Activated CD4-positive, alpha-beta T cell treated with anti-CD3 and anti-CD28 coated beads for 36 hours (primary cell): ENCODE measurements around the gene TMEM60. TPM values are rescaled to one million over a fixed set of nuclear protein-coding genes. Genes with fewer than 3 reads are reported as not detected.
"Not testable (repeated sequence)": the region's sequence is repeated elsewhere in the genome, so short reads cannot be mapped to it uniquely, and the experiment has no call there.

ENCODE experiments used
- ATAC-seq: fragments of 200-7000 bp; cut with Tn5 transposase; one replicate; pipeline ENCODE4 v1.10.0; 2021; ENCODE audit warnings: mild to moderate bottlenecking, moderate library complexity
- CTCF ChIA-PET: fragments of 350-600 bp; sonication (Branson Sonifier 250); formaldehyde crosslinking; loops from one replicate; lab custom pipeline; 2021; ENCODE audit warnings: antibody characterized with exemption; lab: Charles Lee
- POLR2A ChIA-PET: fragments of 350-600 bp; sonication (Branson Sonifier 250); formaldehyde crosslinking; loops from one replicate; lab custom pipeline; 2021; ENCODE audit warnings: antibody characterized with exemption, inconsistent platforms; lab: Charles Lee
- DNase-seq: peaks from one replicate; pipeline ENCODE4 v3.0.0-alpha.2; 2020
- H3K27ac Mint-ChIP-seq: one replicate; pipeline ENCODE4 v1.8.0; 2021; ENCODE audit warnings: mixed read lengths
- H3K27me3 Mint-ChIP-seq: one replicate; pipeline ENCODE4 v1.8.0; 2021; ENCODE audit warnings: mixed read lengths
- H3K36me3 Mint-ChIP-seq: one replicate; pipeline ENCODE4 v1.8.0; 2021; ENCODE audit warnings: low read depth, mixed read lengths
- H3K4me1 Mint-ChIP-seq: one replicate; pipeline ENCODE4 v1.8.0; 2021; ENCODE audit warnings: mixed read lengths
- H3K4me3 Mint-ChIP-seq: one replicate; pipeline ENCODE4 v1.8.0; 2021; ENCODE audit warnings: mild to moderate bottlenecking, moderate library complexity, mixed read lengths
- H3K9me3 Mint-ChIP-seq: one replicate; pipeline ENCODE4 v1.8.0; 2021; ENCODE audit warnings: low read depth, mixed read lengths
- intact Hi-C, 2 experiments: fragments of 100-400 bp; cut with DNase I in 1 of 2; cut with micrococcal nuclease in 1 of 2; formaldehyde crosslinking; loops; one replicate each; pipeline versions ENCODE4 v1.14.2 to v1.15.1; 2022 to 2024; cut with DNase I, micrococcal nuclease
- total RNA-seq, 2 experiments: library from RNA; stranded (reverse); gene quantifications; one replicate each; pipeline ENCODE4 v1.2.3, GENCODE V29; 2021

TMEM60 gene
- total RNA-seq, 2 experiments from 2014 or later, result 7.9 to 10.1 TPM

DNA sequence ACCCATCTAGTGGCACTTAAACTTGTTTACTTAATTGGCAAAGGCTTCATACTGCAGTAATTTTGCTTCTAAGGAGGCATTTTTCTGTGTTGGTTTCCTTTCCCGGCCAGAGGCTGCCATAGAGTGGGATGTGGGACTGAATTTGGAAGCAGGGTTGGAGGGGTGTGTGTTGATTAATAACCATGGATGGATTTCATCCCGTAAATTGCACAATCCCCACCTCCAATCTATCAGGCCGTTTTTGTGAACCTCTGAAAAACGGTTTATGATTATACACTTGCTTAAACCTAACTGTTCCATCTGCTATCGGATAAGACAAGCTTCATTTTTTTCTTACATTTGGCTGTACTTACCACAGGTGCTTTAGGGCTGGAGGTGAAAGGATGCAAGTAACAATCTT lies 1.3 kb downstream of the TMEM60 start:
- H3K9me3 Mint-ChIP-seq, result no peaks in the 10 kb centered on the region
- no peaks in the 10 kb centered on the region for H3K27me3 Mint-ChIP-seq
- H3K4me1 Mint-ChIP-seq, result peaks cover 52% of the 10 kb centered on the region
- peak overlapping the region; percentile 83 for H3K4me3 Mint-ChIP-seq
- H3K36me3 Mint-ChIP-seq, result peaks cover 17% of the 10 kb centered on the region
- peak overlapping the region; percentile 94 for H3K27ac Mint-ChIP-seq
- intact Hi-C loops, result loop anchor here (5.0 kb wide), 4 partner anchors 105 to 1405 kb away; no protein-coding TSS in a partner anchor
- POLR2A ChIA-PET, result no interaction called here
- no peak for ATAC-seq
- no peak for DNase-seq
- CTCF ChIA-PET, result interaction anchor here (0.8 to 0.9 kb wide), 2 partner anchors 14 to 139 kb away, joined by 3 to 4 read pairs; no protein-coding TSS in a partner anchor

DNA sequence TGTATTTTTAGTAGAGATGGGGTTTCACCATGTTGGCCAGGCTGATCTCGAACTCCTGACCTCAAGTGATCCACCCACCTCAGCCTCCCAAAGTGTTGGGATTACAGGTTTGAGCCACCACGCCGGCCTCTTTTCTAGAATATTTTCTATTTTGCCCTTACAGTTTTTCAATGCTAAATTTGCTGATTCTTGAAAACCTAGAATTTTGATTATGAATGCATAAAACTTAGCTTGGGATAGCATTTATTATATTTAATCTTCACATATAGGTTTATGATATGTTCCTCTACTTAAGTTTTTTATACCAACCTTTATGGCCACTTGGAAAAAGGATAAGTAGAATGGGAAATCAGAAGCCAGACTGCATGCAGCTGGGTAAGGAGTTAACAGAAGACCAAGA lies 2.1 kb downstream of the TMEM60 start:
- Mint-ChIP-seq H3K4me3 (peak overlapping the region; percentile 83), H3K27me3 (no peaks in the 10 kb centered on the region), H3K27ac (peak overlapping the region; percentile 2), H3K9me3 (no peaks in the 10 kb centered on the region), H3K4me1 (peaks cover 46% of the 10 kb centered on the region), H3K36me3 (peaks cover 17% of the 10 kb centered on the region)
- ChIA-PET CTCF (interaction anchor here (0.6 kb wide), 1 partner anchor 245 kb away, joined by 3 read pairs; no protein-coding TSS in a partner anchor), POLR2A (no interaction called here)
- DNase-seq, result no peak
- ATAC-seq, result no peak
- intact Hi-C loops, result loop anchor here (5.0 kb wide), 4 partner anchors 106 to 1404 kb away; no protein-coding TSS in a partner anchor

DNA sequence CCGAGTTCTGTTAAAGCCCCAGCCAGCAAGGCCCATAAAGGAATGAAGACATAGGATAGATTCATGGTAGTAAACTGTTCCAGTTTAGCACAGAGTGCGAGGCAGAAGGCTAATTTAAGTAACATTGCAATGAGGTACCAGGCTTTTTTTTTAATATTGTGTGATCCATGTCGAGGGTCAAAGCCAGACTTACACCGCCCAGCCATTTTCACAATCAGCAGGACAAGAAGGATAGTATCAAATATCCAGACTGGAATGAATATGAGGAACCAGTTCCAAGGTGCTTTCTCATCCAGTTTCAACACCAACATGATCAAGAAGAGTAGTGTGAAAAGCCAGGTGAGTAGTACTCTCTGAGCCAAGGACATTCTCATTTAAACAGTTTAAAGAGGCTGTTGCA lies 4.2 kb downstream of the TMEM60 start:
- CTCF ChIA-PET, result no interaction called here
- Mint-ChIP-seq H3K27me3 (no peaks in the 10 kb centered on the region), H3K4me3 (no peak overlapping the region), H3K4me1 (peaks cover 31% of the 10 kb centered on the region), H3K36me3 (peaks cover 17% of the 10 kb centered on the region), H3K27ac (no peak overlapping the region), H3K9me3 (no peaks in the 10 kb centered on the region)
- POLR2A ChIA-PET, result no interaction called here
- ATAC-seq, result no peak
- intact Hi-C loops, result no loop called here
- DNase-seq, result no peak

DNA sequence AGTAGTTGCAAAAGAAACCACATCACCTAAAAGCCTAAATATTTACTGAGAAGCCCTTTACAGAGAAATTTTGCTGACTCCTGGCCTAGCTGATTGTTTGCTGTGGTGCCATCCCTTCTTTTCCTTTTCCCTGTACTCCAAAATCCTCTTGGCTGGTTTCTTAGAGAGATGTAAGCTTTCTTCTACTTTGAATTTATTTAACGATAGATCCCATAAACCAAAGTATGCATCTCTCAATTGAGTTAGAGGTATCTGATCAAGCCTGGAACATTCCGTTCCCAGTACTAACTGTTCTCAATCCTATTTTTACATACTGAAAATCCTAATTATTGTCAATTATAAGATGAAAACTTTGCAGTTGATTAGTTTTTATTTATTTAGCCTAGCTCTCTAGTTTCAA lies 6.3 kb downstream of the TMEM60 start:
- POLR2A ChIA-PET, result no interaction called here
- no peaks in the 10 kb centered on the region for H3K27me3 Mint-ChIP-seq
- peaks cover 16% of the 10 kb centered on the region for H3K36me3 Mint-ChIP-seq
- no peaks in the 10 kb centered on the region for H3K9me3 Mint-ChIP-seq
- CTCF ChIA-PET, result interaction anchor here (0.6 to 0.9 kb wide), 3 partner anchors 10 to 394 kb away, joined by 3 read pairs; no protein-coding TSS in a partner anchor
- ATAC-seq, result no peak
- no peak for DNase-seq
- H3K27ac Mint-ChIP-seq, result no peak overlapping the region
- H3K4me1 Mint-ChIP-seq, result peaks cover 24% of the 10 kb centered on the region
- H3K4me3 Mint-ChIP-seq, result no peak overlapping the region
- intact Hi-C loops, result no loop called here

DNA sequence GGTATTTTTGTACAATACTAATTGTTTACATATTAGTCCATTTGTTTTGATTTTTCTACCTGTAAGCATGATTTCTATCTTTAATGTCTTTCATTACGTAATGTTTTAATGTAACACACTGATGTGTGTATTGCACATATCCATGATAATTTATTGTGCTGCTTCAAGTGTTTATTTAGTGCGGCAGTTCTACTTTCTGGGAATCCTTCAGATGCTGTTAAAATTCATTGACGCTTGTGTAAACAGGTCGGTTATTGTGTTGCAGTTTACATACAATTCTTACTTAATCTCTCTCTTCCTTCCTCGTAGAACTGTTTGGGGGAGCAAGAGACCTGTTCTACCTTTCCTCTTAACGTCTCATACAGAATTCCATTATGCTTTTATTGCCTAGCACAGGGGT lies 6.9 kb downstream of the TMEM60 start:
- intact Hi-C loops, result no loop called here
- no peak overlapping the region for H3K27ac Mint-ChIP-seq

DNA sequence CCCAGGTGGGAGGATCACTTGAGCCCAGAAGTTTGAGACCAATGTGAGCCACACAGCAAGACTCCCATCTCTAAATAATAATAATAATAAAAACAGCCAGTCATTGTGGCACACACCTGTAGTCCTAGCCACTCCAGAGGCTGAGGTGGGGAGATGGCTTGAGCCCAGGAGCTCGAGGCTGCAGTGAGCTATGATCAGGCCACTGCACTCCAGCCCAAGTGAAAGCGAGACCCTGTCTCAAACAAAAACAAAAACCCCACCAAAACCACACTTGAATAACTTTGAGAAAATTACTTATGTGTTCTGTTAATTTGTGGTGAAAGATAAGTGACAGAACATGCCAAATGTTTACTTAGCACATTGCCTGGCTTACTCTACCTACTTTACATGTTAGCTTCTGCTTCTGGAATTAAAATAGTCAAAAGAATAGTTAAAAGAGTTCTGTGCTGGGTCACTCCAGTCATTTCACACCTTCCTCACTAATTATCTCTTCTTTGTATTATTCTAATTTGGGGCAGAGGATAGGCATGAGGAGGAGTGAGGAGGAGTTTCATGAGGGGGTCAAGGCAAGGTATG lies 9.8 kb downstream of the TMEM60 start:
- Mint-ChIP-seq H3K4me1 (no peaks in the 10 kb centered on the region), H3K4me3 (no peak overlapping the region), H3K9me3 (no peaks in the 10 kb centered on the region), H3K36me3 (peaks cover 17% of the 10 kb centered on the region), H3K27ac (no peak overlapping the region), H3K27me3 (no peaks in the 10 kb centered on the region)
- CTCF ChIA-PET, result interaction anchor here (0.6 kb wide), 1 partner anchor 252 kb away, joined by 3 read pairs; no protein-coding TSS in a partner anchor
- DNase-seq (no peak), ATAC-seq (peak; percentile 16)
- POLR2A ChIA-PET, result no interaction called here
- intact Hi-C loops, result no loop called here

More for the DNA sequence above, 6.9 kb downstream of the TMEM60 start:
- Mint-ChIP-seq H3K36me3 (peaks cover 16% of the 10 kb centered on the region), H3K4me3 (no peak overlapping the region), H3K4me1 (peaks cover 18% of the 10 kb centered on the region), H3K27me3 (no peaks in the 10 kb centered on the region), H3K9me3 (no peaks in the 10 kb centered on the region)
- ATAC-seq (no peak), DNase-seq (no peak)
- CTCF ChIA-PET, result interaction anchor here (0.6 to 0.9 kb wide), 3 partner anchors 11 to 393 kb away, joined by 3 read pairs; no protein-coding TSS in a partner anchor
- POLR2A ChIA-PET, result no interaction called here

DNA sequence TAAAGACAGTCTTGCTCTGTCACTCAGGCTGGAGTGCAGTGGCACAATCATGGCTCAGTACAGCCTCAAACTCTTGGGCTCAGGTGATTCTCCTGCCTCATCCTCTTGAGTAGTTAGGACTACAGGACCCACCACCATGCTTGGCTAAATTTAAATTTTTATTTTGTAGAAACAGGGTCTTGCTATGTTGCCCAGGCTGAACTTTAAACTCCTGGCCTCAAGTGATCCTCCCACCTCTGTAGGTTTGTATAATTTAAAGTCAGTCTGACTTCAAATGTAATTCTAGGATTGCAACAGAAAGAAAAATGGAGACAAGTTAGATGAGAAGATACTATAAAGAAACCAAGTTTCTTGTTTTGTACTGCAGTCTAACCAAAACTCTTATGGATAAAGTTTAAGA lies 11.5 kb downstream of the TMEM60 start:
- Mint-ChIP-seq H3K27me3 (no peaks in the 10 kb centered on the region), H3K27ac (no peak overlapping the region), H3K4me3 (no peak overlapping the region), H3K9me3 (no peaks in the 10 kb centered on the region), H3K36me3 (peaks cover 25% of the 10 kb centered on the region), H3K4me1 (no peaks in the 10 kb centered on the region)
- intact Hi-C loops, result no loop called here
- CTCF ChIA-PET, result interaction anchor here (0.6 kb wide), 1 partner anchor 70 kb away, joined by 3 read pairs; no protein-coding TSS in a partner anchor
- DNase-seq (no peak), ATAC-seq (no peak)
- POLR2A ChIA-PET, result no interaction called here

DNA sequence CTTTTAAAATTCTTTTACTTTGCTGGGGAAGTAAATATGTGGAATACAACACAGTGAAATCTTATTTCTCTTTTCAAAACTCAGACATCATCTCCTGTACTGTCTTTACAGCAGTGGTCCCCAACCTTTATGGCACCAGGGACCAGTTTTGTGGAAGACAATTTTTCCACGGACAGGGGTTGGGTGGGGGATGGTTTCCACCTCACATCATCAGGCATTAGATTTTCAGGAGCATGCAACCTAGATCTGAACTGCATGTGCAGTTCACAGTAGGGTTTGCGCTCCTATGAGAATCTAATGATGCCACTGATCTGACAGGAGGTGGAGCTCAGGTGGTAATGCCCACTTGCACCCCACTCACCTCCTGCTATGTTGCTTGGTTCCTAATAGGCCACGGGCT lies 12.2 kb downstream of the TMEM60 start:
- CTCF ChIA-PET, result no interaction called here
- Mint-ChIP-seq H3K27me3 (no peaks in the 10 kb centered on the region), H3K4me3 (no peak overlapping the region), H3K36me3 (peaks cover 25% of the 10 kb centered on the region), H3K9me3 (no peaks in the 10 kb centered on the region), H3K27ac (no peak overlapping the region), H3K4me1 (no peaks in the 10 kb centered on the region)
- DNase-seq, result no peak
- intact Hi-C loops, result no loop called here
- POLR2A ChIA-PET, result no interaction called here
- no peak for ATAC-seq

DNA sequence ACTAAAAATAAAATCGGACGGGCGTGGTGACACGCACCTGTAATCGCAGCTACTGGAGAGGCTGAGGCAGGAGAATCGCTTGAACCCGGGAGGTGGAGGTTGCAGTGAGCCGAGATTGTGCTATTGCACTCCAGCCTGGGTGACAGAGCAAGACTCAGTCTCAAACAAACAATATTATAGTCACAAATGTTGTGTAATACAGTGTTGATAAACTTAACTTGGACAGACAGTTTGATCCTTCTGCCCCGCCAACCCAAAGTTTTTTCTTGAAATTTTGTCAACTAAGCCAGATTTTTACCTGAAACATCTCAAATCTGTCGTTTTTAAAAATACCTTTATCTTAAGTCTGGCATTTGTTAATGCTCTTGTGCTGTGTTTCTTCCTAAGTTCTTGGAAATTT lies 13.8 kb downstream of the TMEM60 start:
- DNase-seq, CTCF ChIA-PET, ATAC-seq, POLR2A ChIA-PET, H3K9me3 Mint-ChIP-seq, H3K27ac Mint-ChIP-seq, H3K27me3 Mint-ChIP-seq, intact Hi-C loops, H3K4me3 Mint-ChIP-seq, H3K4me1 Mint-ChIP-seq: not testable (repeated sequence)
- H3K36me3 Mint-ChIP-seq, result peaks cover 29% of the 10 kb centered on the region

DNA sequence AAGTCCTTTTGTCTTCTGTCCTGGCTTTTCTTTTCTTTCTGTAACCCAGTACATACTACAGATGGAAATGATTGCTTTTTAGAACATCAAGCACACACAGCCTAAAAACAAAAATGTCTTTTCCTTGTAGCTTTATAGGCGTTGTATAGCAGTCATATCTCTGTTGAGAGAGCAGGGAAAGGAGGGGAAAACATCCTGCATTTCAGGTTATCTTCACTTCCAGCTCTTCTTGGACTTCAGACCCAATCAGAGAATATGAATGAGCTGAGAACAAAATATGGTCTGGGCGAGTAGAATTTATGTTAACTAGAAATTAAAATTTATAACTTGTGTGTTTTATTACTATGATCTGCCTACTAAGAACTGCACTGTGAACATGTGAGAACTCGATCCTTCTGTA lies 14.7 kb downstream of the TMEM60 start:
- intact Hi-C loops, result no loop called here
- no peak for ATAC-seq
- ChIA-PET CTCF (no interaction called here), POLR2A (no interaction called here)
- Mint-ChIP-seq H3K4me1 (no peaks in the 10 kb centered on the region), H3K36me3 (peaks cover 32% of the 10 kb centered on the region), H3K27me3 (no peaks in the 10 kb centered on the region), H3K4me3 (no peak overlapping the region), H3K27ac (no peak overlapping the region), H3K9me3 (no peaks in the 10 kb centered on the region)
- DNase-seq, result no peak

DNA sequence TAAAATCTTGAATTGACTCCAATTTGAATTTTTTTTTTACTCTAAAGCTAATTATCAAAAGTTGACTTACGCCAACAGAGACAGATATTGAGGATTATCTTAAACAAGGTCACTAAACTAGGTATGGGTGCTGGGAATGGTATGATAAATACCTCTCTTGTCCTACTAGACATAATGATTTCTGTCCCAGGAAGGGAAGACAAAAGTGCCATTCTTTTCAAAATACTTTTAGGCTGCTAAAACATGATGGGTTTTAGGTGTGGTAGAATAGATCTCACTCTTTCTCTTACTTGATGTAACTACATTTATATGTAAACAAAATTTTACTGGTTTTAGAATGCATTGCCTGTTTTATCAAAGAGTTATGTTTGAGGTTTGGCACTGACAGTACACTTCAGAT lies 15.1 kb downstream of the TMEM60 start:
- Mint-ChIP-seq H3K4me3 (no peak overlapping the region), H3K36me3 (peaks cover 36% of the 10 kb centered on the region), H3K9me3 (no peaks in the 10 kb centered on the region), H3K27me3 (no peaks in the 10 kb centered on the region), H3K4me1 (no peaks in the 10 kb centered on the region), H3K27ac (no peak overlapping the region)
- no peak for ATAC-seq
- ChIA-PET POLR2A (no interaction called here), CTCF (interaction anchor here (0.9 kb wide), 1 partner anchor 14 kb away, joined by 3 read pairs; no protein-coding TSS in a partner anchor)
- intact Hi-C loops, result no loop called here
- DNase-seq, result no peak

DNA sequence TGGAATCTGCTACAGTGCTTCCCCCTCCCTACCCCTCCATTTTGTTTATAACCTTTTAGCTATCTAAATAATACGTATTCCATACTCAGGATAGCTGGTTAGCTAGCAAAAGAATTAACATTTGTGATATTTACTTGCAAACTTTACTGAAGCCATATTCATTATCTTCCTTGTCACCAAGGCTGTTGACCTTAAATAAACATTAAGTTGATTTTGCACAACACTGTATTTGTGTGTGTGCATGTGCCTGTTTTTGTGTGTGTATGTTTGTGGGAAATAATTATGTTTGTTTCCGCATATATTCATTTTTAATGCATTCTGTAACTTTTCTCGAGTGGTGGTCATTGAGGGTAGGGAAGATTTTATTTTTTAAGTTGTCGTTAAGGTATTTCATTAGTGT lies 15.9 kb downstream of the TMEM60 start:
- ChIA-PET POLR2A (no interaction called here), CTCF (interaction anchor here (0.9 kb wide), 1 partner anchor 15 kb away, joined by 3 read pairs; no protein-coding TSS in a partner anchor)
- H3K27me3 Mint-ChIP-seq, result no peaks in the 10 kb centered on the region
- intact Hi-C loops, result no loop called here
- no peak overlapping the region for H3K27ac Mint-ChIP-seq
- H3K36me3 Mint-ChIP-seq, result peaks cover 36% of the 10 kb centered on the region
- H3K4me1 Mint-ChIP-seq, result no peaks in the 10 kb centered on the region
- DNase-seq, result no peak
- ATAC-seq, result no peak
- no peaks in the 10 kb centered on the region for H3K9me3 Mint-ChIP-seq
- H3K4me3 Mint-ChIP-seq, result no peak overlapping the region
